Thyroid gland (tissue), 4 donors: ENCODE measurements around the gene DOP1B.

Source experiments
- CTCF ChIP-seq, 6 experiments: fragments of 200-600 bp in 3 of 6; fragments of 450-650 bp in 3 of 6; sonication (generic) in 3 of 6; IDR thresholded peaks; one replicate each; pipeline ENCODE4 v1.5.1; 2016 to 2019; ENCODE audit warnings: antibody characterized with exemption in 6 of 6, mild to moderate bottlenecking in 2 of 6, inconsistent platforms in 1 of 6, moderate library complexity in 1 of 6
- POLR2A ChIP-seq, 2 donors: fragments of 450-650 bp; IDR thresholded peaks; one replicate each; pipeline ENCODE4 v1.6.1; 2017; ENCODE audit warnings: antibody characterized with exemption in 2 of 2, mild to moderate bottlenecking in 2 of 2, moderate library complexity in 1 of 2

GRCh38 chr21:36190736-36191135 is 34.1 kb downstream of the DOP1B start:
- TF ChIP-seq CTCF (IDR thresholded peaks at IDR 0.05) (no peak), POLR2A (IDR thresholded peaks at IDR 0.05) (no peak)
